HG03575 (cell line): Measurements from ENCODE around the gene DCD.
"Not testable (repeated sequence)": the region's sequence is repeated elsewhere in the genome, so short reads cannot be mapped to it uniquely, and the experiment has no call there.

Experiments
- ATAC-seq: cut with Tn5 transposase; IDR thresholded peaks from one replicate; pipeline ENCODE4 v1.9.1; 2021; ENCODE audit not compliant: unreplicated experiment, insufficient number of reproducible peaks, low FRiP score; ENCODE audit errors: extremely low read depth

DCD gene

GRCh38 chr12:54658306-54659264, 10.4 kb upstream of the DCD start:
- no peak for ATAC-seq

- no peak for ATAC-seq
Observed at GRCh38 chr12:54657105-54657607, 9.0 kb upstream of the DCD start.

GRCh38 chr12:54654926-54655325, 6.8 kb upstream of the DCD start:
- no peak for ATAC-seq

- ATAC-seq, result no peak
Observed at GRCh38 chr12:54653025-54653424, 4.9 kb upstream of the DCD start.

- no peak for ATAC-seq
Observed at GRCh38 chr12:54650889-54651288, 2.7 kb upstream of the DCD start.

- ATAC-seq, result no peak
Observed at GRCh38 chr12:54650409-54650808, 2.2 kb upstream of the DCD start.

- ATAC-seq, result no peak
Observed at GRCh38 chr12:54649825-54650224, 1.7 kb upstream of the DCD start.

GRCh38 chr12:54641554-54641953, 6.6 kb downstream of the DCD start:
- ATAC-seq, result no peak

GRCh38 chr12:54641089-54641488, 7.1 kb downstream of the DCD start:
- no peak for ATAC-seq

GRCh38 chr12:54639112-54639511, 9.1 kb downstream of the DCD start:
- ATAC-seq, result not testable (repeated sequence)

- ATAC-seq, result no peak
Observed at GRCh38 chr12:54634795-54635194, 13.4 kb downstream of the DCD start, which contains the start of gene LACRT. TSS of gene LACRT (minus strand) at chr12:54634895. CDS start at chr12:54634841, 54 bp downstream.

GRCh38 chr12:54631988-54632728, 16.0 kb downstream of the DCD start:
- ATAC-seq, result no peak

GRCh38 chr12:54631551-54631950, 16.6 kb downstream of the DCD start:
- ATAC-seq, result no peak

GRCh38 chr12:54629925-54630324, 18.2 kb downstream of the DCD start:
- no peak for ATAC-seq

GRCh38 chr12:54628186-54628846, 19.8 kb downstream of the DCD start:
- ATAC-seq, result no peak

GRCh38 chr12:54627304-54627703, 20.9 kb downstream of the DCD start:
- no peak for ATAC-seq

GRCh38 chr12:54625598-54625997, 22.6 kb downstream of the DCD start:
- no peak for ATAC-seq

- ATAC-seq, result no peak
Observed at GRCh38 chr12:54624315-54625279, 23.6 kb downstream of the DCD start.
